ENCODE data around the gene MRPL53.

MRPL53 gene

GRCh38 chr2:74482801-74483674 lies 10.6 kb upstream of the MRPL53 start, which contains the start of the genes CCDC142 and TTC31 (continued):
- TF ChIP-seq ZSCAN4 (tag by site-specific recombination; IDR thresholded peaks at IDR 0.05) (no peak; the same call in 1 of the 2 replicates), KLF16 (tag by site-specific recombination; IDR thresholded peaks at IDR 0.05) (0 out of 2 replicates have a peak, but pooled peaks have one; percentile 28), ZNF843 (tag by site-specific recombination; IDR thresholded peaks at IDR 0.05) (no peak), ZNF48 (tag by site-specific recombination; IDR thresholded peaks at IDR 0.05) (no peak), ZNF274 (IDR thresholded peaks at IDR 0.05; ENCODE audit: low read length) (no peak), ZNF274 (tag by site-specific recombination; IDR thresholded peaks at IDR 0.05; ENCODE audit: borderline replicate concordance) (no peak), ZFP3 (tag by site-specific recombination; IDR thresholded peaks at IDR 0.05; ENCODE audit: low read depth) (no peak), ZSCAN30 (tag by site-specific recombination; IDR thresholded peaks at IDR 0.05) (peak; percentile 10), ZNF157 (tag by site-specific recombination; IDR thresholded peaks at IDR 0.05) (no peak), ZNF514 (tag by site-specific recombination; IDR thresholded peaks at IDR 0.05) (no peak), AEBP2 (tag by site-specific recombination; IDR thresholded peaks at IDR 0.05; ENCODE audit: borderline replicate concordance) (no peak), ZSCAN16 (tag by site-specific recombination; IDR thresholded peaks at IDR 0.05) (no peak), ZBTB26 (tag by site-specific recombination; optimal IDR thresholded peaks at IDR 0.05) (no peak), MEIS1 (CRISPR knock-in tag; IDR thresholded peaks at IDR 0.05; ENCODE audit: borderline replicate concordance) (no peak), ZNF394 (tag by site-specific recombination; IDR thresholded peaks at IDR 0.05; ENCODE audit: borderline replicate concordance) (no peak), HIC1 (tag by site-specific recombination; IDR thresholded peaks at IDR 0.05) (peak; percentile 83), ZNF658 (tag by site-specific recombination; IDR thresholded peaks at IDR 0.05) (no peak), ZNF548 (tag by site-specific recombination; IDR thresholded peaks at IDR 0.05) (no peak), ZXDB (tag by site-specific recombination; IDR thresholded peaks at IDR 0.05) (0 out of 2 replicates have a peak, but pooled peaks have one; percentile 58), GLIS1 (tag by site-specific recombination; IDR thresholded peaks at IDR 0.05) (peak; percentile 51), ZBTB17 (tag by site-specific recombination; IDR thresholded peaks at IDR 0.05) (peak; percentile 97), ZNF16 (tag by site-specific recombination; IDR thresholded peaks at IDR 0.05; ENCODE audit: low read depth) (no peak), SETDB1 (IDR thresholded peaks at IDR 0.05; ENCODE audit: insufficient read length, low read length) (no peak), BCL11A (tag by site-specific recombination; IDR thresholded peaks at IDR 0.05; ENCODE audit: low read depth) (no peak), ZNF560 (tag by site-specific recombination; IDR thresholded peaks at IDR 0.05; ENCODE audit: borderline replicate concordance) (no peak), ZNF221 (tag by site-specific recombination; IDR thresholded peaks at IDR 0.05; ENCODE audit: borderline replicate concordance) (no peak), ZNF416 (tag by site-specific recombination; IDR thresholded peaks at IDR 0.05) (no peak), SP7 (tag by site-specific recombination; IDR thresholded peaks at IDR 0.05) (0 out of 2 replicates have a peak, but pooled peaks have one; percentile 35), YY1 (tag by site-specific recombination; IDR thresholded peaks at IDR 0.05) (peak; percentile 94), ZNF266 (tag by site-specific recombination; IDR thresholded peaks at IDR 0.05; ENCODE audit: low read depth) (no peak), ZNF473 (tag by site-specific recombination; IDR thresholded peaks at IDR 0.05) (no peak), ZNF2 (tag by site-specific recombination; IDR thresholded peaks at IDR 0.05) (peak; percentile 63), ZFP69B (tag by site-specific recombination; IDR thresholded peaks at IDR 0.05) (peak; percentile 9; the same call in 1 of the 2 replicates), MZF1 (tag by site-specific recombination; IDR thresholded peaks at IDR 0.05; ENCODE audit: borderline replicate concordance) (no peak), ZBTB7A (tag by site-specific recombination; IDR thresholded peaks at IDR 0.05; ENCODE audit: low read depth) (no peak), SP3 (tag by site-specific recombination; IDR thresholded peaks at IDR 0.05) (peak; percentile 95)

Measured in HEK293 (cell line).